HG03442 (cell line): ENCODE measurements around the gene RAB6B.

Experiments
- ATAC-seq: cut with Tn5 transposase; IDR thresholded peaks from one replicate; pipeline ENCODE4 v1.9.1; 2021; ENCODE audit warnings: mild to moderate bottlenecking, moderate library complexity; ENCODE audit not compliant: unreplicated experiment

The RAB6B gene

GRCh38 chr3:133838916-133839800 is 56.5 kb downstream of the RAB6B start:
- ATAC-seq, result no peak

- ATAC-seq, result no peak
These were observed 57.3 kb downstream of the RAB6B start for GRCh38 chr3:133838296-133838789.

GRCh38 chr3:133837487-133838295 is 58.0 kb downstream of the RAB6B start:
- ATAC-seq, result no peak

- no peak for ATAC-seq
These were observed 59.1 kb downstream of the RAB6B start for GRCh38 chr3:133836497-133837158.

- ATAC-seq, result no peak
These were observed 59.7 kb downstream of the RAB6B start for GRCh38 chr3:133835961-133836360.

GRCh38 chr3:133835418-133835743 is 60.3 kb downstream of the RAB6B start:
- ATAC-seq, result no peak

GRCh38 chr3:133834621-133835417 is 60.9 kb downstream of the RAB6B start:
- ATAC-seq, result no peak

GRCh38 chr3:133833880-133834620 is 61.6 kb downstream of the RAB6B start:
- ATAC-seq, result no peak

GRCh38 chr3:133833267-133833666 is 62.4 kb downstream of the RAB6B start:
- no peak for ATAC-seq

GRCh38 chr3:133832802-133833144 is 62.9 kb downstream of the RAB6B start:
- ATAC-seq, result no peak

- no peak for ATAC-seq
These were observed 63.5 kb downstream of the RAB6B start for GRCh38 chr3:133831966-133832801.

- no peak for ATAC-seq
These were observed 65.6 kb downstream of the RAB6B start for GRCh38 chr3:133830071-133830470.

GRCh38 chr3:133829310-133829707 is 66.4 kb downstream of the RAB6B start:
- no peak for ATAC-seq

- no peak for ATAC-seq
These were observed 66.9 kb downstream of the RAB6B start for GRCh38 chr3:133828576-133829309.

GRCh38 chr3:133827684-133828083 is 68.0 kb downstream of the RAB6B start:
- ATAC-seq, result no peak

- no peak for ATAC-seq
These were observed 68.5 kb downstream of the RAB6B start for GRCh38 chr3:133827136-133827535.

- ATAC-seq, result no peak
These were observed 69.5 kb downstream of the RAB6B start for GRCh38 chr3:133825969-133826727.
